Embryonic facial prominence (tissue), 1 donor: Measurements from ENCODE around the gene SLC47A2.
A peak's percentile ranks its signal among the peaks of the same experiment; 100 is the strongest.

Source experiments
- DNase-seq: peaks from one replicate; pipeline ENCODE4 v3.0.0-alpha.2; 2016; ENCODE audit errors: extremely low spot score

SLC47A2 gene

GRCh38 chr17:19747159-19747719 is 30.9 kb upstream of the SLC47A2 start:
- DNase-seq = no peak

GRCh38 chr17:19746517-19746916 is 30.1 kb upstream of the SLC47A2 start:
- DNase-seq = no peak

GRCh38 chr17:19744922-19745757 is 28.8 kb upstream of the SLC47A2 start:
- DNase-seq = peak; percentile 41

- DNase-seq = no peak
Measured at GRCh38 chr17:19744492-19744891, 28.1 kb upstream of the SLC47A2 start.

GRCh38 chr17:19743101-19744100 is 27.0 kb upstream of the SLC47A2 start:
- DNase-seq = no peak

GRCh38 chr17:19742495-19742894 is 26.1 kb upstream of the SLC47A2 start:
- no peak for DNase-seq

- DNase-seq = no peak
Measured at GRCh38 chr17:19741832-19742457, 25.6 kb upstream of the SLC47A2 start.

GRCh38 chr17:19740933-19741332 is 24.5 kb upstream of the SLC47A2 start:
- DNase-seq = no peak

- no peak for DNase-seq
Measured at GRCh38 chr17:19739241-19740201, 23.1 kb upstream of the SLC47A2 start.

- no peak for DNase-seq
Measured at GRCh38 chr17:19738757-19739156, 22.4 kb upstream of the SLC47A2 start.

GRCh38 chr17:19738073-19738449 is 21.7 kb upstream of the SLC47A2 start:
- no peak for DNase-seq

GRCh38 chr17:19737305-19738072 is 21.1 kb upstream of the SLC47A2 start:
- DNase-seq = no peak

- no peak for DNase-seq
Measured at GRCh38 chr17:19736071-19736470, 19.7 kb upstream of the SLC47A2 start.

GRCh38 chr17:19733953-19734526 is 17.7 kb upstream of the SLC47A2 start:
- DNase-seq = no peak

GRCh38 chr17:19731626-19732025 is 15.2 kb upstream of the SLC47A2 start:
- DNase-seq = no peak

GRCh38 chr17:19730843-19731242 is 14.5 kb upstream of the SLC47A2 start:
- DNase-seq = no peak

- DNase-seq = no peak
Measured at GRCh38 chr17:19729900-19730299, 13.5 kb upstream of the SLC47A2 start.

- DNase-seq = no peak
Measured at GRCh38 chr17:19728084-19728495, 11.7 kb upstream of the SLC47A2 start.

- peak; percentile 39 for DNase-seq
Measured at GRCh38 chr17:19727501-19728078, 11.2 kb upstream of the SLC47A2 start.
